HepG2 (cell line): ENCODE data around the gene TMEM223. TPM values are rescaled to one million over a fixed set of nuclear protein-coding genes. Genes with fewer than 3 reads are reported as not detected.

Experiments used
- CAMTA2 ChIP-seq: sonication (generic); formaldehyde crosslinking; IDR thresholded peaks from 2 replicates; pipeline ENCODE4 v1.4.0; 2020; ENCODE audit warnings: mild to moderate bottlenecking, missing genetic modification reagents, borderline replicate concordance
- KDM2A ChIP-seq: sonication (generic); formaldehyde crosslinking; IDR thresholded peaks from 2 replicates; pipeline ENCODE4 v1.4.0; 2020; ENCODE audit warnings: low read depth, missing genetic modification reagents, borderline replicate concordance
- PAF1 ChIP-seq: IDR thresholded peaks from 2 replicates; pipeline ENCODE4 v1.6.1; 2016; ENCODE audit warnings: missing genetic modification reagents, missing compliant biosample characterization
- RXRB ChIP-seq: IDR thresholded peaks from 2 replicates; pipeline ENCODE4 v1.6.1; 2016; ENCODE audit warnings: borderline replicate concordance, missing genetic modification reagents, missing compliant biosample characterization
- ZNF337 ChIP-seq: sonication (generic); formaldehyde crosslinking; IDR thresholded peaks from 2 replicates; pipeline ENCODE4 v1.5.1; 2020; ENCODE audit warnings: missing genetic modification reagents, low read depth, mild to moderate bottlenecking, borderline replicate concordance
- ZNF614 ChIP-seq: IDR thresholded peaks from 2 replicates; pipeline ENCODE4 v1.6.1; 2018; ENCODE audit warnings: missing biosample characterization, missing genetic modification reagents, inconsistent platforms, borderline replicate concordance
- polyA plus RNA-seq, 8 experiments: library from polyadenylated mRNA; depleted of rRNA in 3 of 8; stranded (reverse) in 7 of 8; unstranded in 1 of 8; fragments of >200 nt; fragmentation: Illumina TruSeq in 4 of 8; extraction: Trizol in 4 of 8; gene quantifications; 2 replicates each; pipeline versions ENCODE4 v1.2.1 to v1.2.3, GENCODE V29; 2011 to 2016; ENCODE audit warnings: low read depth in 4 of 8, missing spikeins in 1 of 8, mixed read lengths in 1 of 8; ENCODE audit not compliant: insufficient read depth in 1 of 8
- total RNA-seq, 5 experiments: library from RNA; depleted of rRNA; stranded (reverse); fragments of >200 nt; fragmentation: Illumina TruSeq; extraction: Trizol; gene quantifications; 2 replicates each; pipeline ENCODE4 v1.2.3, GENCODE V29; 2016; ENCODE audit warnings: low read depth in 1 of 5
- TF ChIP-seq, protein P1 (sequence below): sonication (generic); formaldehyde crosslinking; IDR thresholded peaks from 2 replicates; pipeline ENCODE4 v1.4.0; 2020; ENCODE audit warnings: missing genetic modification reagents
- TF ChIP-seq, protein P2 (sequence below): sonication (generic); formaldehyde crosslinking; IDR thresholded peaks from 2 replicates; pipeline ENCODE4 v1.9.0; 2022; ENCODE audit warnings: missing genetic modification reagents, mild to moderate bottlenecking, borderline replicate concordance
- TF ChIP-seq, protein P3 (sequence below): sonication (generic); formaldehyde crosslinking; IDR thresholded peaks from 2 replicates; pipeline ENCODE4 v1.5.0; 2020; ENCODE audit warnings: mild to moderate bottlenecking, missing genetic modification reagents, borderline replicate concordance
- TF ChIP-seq, protein P4 (sequence below): sonication (generic); formaldehyde crosslinking; IDR thresholded peaks from 2 replicates; pipeline ENCODE4 v1.9.0; 2021; ENCODE audit warnings: missing genetic modification reagents, borderline replicate concordance
- TF ChIP-seq, protein P5 (sequence below): sonication (generic); formaldehyde crosslinking; IDR thresholded peaks from 2 replicates; pipeline ENCODE4 v1.8.1; 2023; ENCODE audit warnings: mild to moderate bottlenecking, inconsistent platforms, moderate library complexity, missing genetic modification reagents, borderline replicate concordance

TMEM223 gene
- total and polyA plus RNA-seq, 2 of the 13 experiments (the other 11 are each of a cell fraction or from before 2014, with no cell fraction given), result 19.5 to 24.9 TPM

DNA sequence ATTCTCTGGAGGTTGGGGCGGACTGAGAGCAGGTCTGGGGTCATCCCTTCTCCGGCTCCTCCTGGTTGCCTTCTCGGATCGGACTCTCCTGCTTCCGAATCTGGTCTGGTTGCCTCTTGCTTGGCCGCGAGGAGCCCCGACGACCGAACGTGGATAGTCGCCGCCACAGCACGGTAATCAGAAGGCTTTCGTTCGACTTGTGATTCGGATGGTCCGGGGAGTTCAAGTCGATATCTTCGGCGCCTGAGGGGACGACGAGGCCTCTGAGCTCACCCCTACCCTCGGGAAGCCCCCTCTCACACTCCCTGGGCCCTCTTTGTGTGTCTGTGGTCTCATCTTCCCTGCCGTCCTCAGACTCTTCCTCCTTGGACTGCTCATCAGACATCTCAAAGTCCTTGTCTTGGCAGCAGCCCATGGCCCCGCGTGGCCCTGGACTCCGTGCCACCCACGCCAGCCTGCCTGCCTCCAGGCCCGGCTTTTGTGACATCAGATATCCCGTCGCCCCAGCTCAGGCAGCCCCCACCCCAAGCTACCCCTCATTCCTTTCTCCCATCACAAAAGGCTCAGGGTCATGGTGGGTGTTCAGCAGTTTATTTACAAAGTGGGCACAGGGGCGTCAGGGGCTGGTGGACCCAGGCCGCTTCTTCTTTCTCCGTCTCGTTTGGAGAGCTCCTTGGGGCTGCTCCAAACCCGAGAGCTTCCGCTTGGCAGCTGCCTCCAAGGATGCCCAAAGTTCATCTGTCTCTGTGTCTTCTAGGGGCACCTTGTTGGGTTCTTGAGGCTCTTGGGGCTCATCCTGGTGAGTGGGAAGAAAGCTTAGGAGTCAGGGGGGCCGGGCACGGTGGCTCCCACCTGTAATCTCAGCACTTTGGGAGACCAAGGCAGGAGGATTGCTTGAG is 40.8 kb upstream of the TMEM223 start, which contains the start of gene TEX54 (continued):
- TF ChIP-seq, protein P1, sequence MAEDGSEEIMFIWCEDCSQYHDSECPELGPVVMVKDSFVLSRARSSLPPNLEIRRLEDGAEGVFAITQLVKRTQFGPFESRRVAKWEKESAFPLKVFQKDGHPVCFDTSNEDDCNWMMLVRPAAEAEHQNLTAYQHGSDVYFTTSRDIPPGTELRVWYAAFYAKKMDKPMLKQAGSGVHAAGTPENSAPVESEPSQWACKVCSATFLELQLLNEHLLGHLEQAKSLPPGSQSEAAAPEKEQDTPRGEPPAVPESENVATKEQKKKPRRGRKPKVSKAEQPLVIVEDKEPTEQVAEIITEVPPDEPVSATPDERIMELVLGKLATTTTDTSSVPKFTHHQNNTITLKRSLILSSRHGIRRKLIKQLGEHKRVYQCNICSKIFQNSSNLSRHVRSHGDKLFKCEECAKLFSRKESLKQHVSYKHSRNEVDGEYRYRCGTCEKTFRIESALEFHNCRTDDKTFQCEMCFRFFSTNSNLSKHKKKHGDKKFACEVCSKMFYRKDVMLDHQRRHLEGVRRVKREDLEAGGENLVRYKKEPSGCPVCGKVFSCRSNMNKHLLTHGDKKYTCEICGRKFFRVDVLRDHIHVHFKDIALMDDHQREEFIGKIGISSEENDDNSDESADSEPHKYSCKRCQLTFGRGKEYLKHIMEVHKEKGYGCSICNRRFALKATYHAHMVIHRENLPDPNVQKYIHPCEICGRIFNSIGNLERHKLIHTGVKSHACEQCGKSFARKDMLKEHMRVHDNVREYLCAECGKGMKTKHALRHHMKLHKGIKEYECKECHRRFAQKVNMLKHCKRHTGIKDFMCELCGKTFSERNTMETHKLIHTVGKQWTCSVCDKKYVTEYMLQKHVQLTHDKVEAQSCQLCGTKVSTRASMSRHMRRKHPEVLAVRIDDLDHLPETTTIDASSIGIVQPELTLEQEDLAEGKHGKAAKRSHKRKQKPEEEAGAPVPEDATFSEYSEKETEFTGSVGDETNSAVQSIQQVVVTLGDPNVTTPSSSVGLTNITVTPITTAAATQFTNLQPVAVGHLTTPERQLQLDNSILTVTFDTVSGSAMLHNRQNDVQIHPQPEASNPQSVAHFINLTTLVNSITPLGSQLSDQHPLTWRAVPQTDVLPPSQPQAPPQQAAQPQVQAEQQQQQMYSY (CRISPR knock-in tag), result peak; percentile 56; the same call in 1 of the 2 replicates
- TF ChIP-seq, protein P2, sequence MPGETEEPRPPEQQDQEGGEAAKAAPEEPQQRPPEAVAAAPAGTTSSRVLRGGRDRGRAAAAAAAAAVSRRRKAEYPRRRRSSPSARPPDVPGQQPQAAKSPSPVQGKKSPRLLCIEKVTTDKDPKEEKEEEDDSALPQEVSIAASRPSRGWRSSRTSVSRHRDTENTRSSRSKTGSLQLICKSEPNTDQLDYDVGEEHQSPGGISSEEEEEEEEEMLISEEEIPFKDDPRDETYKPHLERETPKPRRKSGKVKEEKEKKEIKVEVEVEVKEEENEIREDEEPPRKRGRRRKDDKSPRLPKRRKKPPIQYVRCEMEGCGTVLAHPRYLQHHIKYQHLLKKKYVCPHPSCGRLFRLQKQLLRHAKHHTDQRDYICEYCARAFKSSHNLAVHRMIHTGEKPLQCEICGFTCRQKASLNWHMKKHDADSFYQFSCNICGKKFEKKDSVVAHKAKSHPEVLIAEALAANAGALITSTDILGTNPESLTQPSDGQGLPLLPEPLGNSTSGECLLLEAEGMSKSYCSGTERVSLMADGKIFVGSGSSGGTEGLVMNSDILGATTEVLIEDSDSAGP (CRISPR knock-in tag), result peak; percentile 97; the same call in 1 of the 2 replicates
- 0 out of 2 replicates have a peak, but pooled peaks have one; percentile 66 for TF ChIP-seq PAF1 (CRISPR knock-in tag)
- TF ChIP-seq ZNF337 (CRISPR knock-in tag), result 0 out of 2 replicates have a peak, but pooled peaks have one; percentile 16
- TF ChIP-seq, protein P3, sequence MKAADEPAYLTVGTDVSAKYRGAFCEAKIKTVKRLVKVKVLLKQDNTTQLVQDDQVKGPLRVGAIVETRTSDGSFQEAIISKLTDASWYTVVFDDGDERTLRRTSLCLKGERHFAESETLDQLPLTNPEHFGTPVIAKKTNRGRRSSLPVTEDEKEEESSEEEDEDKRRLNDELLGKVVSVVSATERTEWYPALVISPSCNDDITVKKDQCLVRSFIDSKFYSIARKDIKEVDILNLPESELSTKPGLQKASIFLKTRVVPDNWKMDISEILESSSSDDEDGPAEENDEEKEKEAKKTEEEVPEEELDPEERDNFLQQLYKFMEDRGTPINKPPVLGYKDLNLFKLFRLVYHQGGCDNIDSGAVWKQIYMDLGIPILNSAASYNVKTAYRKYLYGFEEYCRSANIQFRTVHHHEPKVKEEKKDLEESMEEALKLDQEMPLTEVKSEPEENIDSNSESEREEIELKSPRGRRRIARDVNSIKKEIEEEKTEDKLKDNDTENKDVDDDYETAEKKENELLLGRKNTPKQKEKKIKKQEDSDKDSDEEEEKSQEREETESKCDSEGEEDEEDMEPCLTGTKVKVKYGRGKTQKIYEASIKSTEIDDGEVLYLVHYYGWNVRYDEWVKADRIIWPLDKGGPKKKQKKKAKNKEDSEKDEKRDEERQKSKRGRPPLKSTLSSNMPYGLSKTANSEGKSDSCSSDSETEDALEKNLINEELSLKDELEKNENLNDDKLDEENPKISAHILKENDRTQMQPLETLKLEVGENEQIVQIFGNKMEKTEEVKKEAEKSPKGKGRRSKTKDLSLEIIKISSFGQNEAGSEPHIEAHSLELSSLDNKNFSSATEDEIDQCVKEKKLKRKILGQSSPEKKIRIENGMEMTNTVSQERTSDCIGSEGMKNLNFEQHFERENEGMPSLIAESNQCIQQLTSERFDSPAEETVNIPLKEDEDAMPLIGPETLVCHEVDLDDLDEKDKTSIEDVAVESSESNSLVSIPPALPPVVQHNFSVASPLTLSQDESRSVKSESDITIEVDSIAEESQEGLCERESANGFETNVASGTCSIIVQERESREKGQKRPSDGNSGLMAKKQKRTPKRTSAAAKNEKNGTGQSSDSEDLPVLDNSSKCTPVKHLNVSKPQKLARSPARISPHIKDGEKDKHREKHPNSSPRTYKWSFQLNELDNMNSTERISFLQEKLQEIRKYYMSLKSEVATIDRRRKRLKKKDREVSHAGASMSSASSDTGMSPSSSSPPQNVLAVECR, result 0 out of 2 replicates have a peak, but pooled peaks have one; percentile 5
- TF ChIP-seq CAMTA2 (CRISPR knock-in tag), result no peak
- 0 out of 2 replicates have a peak, but pooled peaks have one; percentile 1 for TF ChIP-seq RXRB
- TF ChIP-seq, protein P4, sequence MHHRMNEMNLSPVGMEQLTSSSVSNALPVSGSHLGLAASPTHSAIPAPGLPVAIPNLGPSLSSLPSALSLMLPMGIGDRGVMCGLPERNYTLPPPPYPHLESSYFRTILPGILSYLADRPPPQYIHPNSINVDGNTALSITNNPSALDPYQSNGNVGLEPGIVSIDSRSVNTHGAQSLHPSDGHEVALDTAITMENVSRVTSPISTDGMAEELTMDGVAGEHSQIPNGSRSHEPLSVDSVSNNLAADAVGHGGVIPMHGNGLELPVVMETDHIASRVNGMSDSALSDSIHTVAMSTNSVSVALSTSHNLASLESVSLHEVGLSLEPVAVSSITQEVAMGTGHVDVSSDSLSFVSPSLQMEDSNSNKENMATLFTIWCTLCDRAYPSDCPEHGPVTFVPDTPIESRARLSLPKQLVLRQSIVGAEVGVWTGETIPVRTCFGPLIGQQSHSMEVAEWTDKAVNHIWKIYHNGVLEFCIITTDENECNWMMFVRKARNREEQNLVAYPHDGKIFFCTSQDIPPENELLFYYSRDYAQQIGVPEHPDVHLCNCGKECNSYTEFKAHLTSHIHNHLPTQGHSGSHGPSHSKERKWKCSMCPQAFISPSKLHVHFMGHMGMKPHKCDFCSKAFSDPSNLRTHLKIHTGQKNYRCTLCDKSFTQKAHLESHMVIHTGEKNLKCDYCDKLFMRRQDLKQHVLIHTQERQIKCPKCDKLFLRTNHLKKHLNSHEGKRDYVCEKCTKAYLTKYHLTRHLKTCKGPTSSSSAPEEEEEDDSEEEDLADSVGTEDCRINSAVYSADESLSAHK (CRISPR knock-in tag), result no peak
- 0 out of 2 replicates have a peak, but pooled peaks have one; percentile 31 for TF ChIP-seq ZNF614 (CRISPR knock-in tag)
- TF ChIP-seq, protein P5, sequence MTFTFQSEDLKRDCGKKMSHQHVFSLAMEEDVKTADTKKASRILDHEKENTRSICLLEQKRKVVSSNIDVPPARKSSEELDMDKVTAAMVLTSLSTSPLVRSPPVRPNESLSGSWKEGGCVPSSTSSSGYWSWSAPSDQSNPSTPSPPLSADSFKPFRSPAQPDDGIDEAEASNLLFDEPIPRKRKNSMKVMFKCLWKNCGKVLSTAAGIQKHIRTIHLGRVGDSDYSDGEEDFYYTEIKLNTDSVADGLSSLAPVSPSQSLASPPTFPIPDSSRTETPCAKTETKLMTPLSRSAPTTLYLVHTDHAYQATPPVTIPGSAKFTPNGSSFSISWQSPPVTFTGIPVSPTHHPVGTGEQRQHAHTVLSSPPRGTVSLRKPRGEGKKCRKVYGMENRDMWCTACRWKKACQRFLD, result 0 out of 2 replicates have a peak, but pooled peaks have one; percentile 7
- peak; percentile 48 for TF ChIP-seq KDM2A (CRISPR knock-in tag)
